ENCODE results near the gene NCK2. TPM values are rescaled to one million over a fixed set of nuclear protein-coding genes. Genes with fewer than 3 reads are reported as not detected.

Gene NCK2
- total RNA-seq, 1 donor from 2014 or later, result 82.9 TPM

GRCh38 chr2:105857076-105857740 is 112.5 kb downstream of the NCK2 start:
- H3K27me3 ChIP-seq (ENCODE audit: control insufficient read depth, insufficient read depth, low read length), result no peaks in the 10 kb centered on the region
- DNase-seq (ENCODE audit: low read depth), result no peak
- no peak overlapping the region for H3K4me3 ChIP-seq (ENCODE audit: low read depth, low read length)
- no peak for TF ChIP-seq CTCF (IDR thresholded peaks at IDR 0.05; ENCODE audit: insufficient read depth, low read length, poor library complexity, severe bottlenecking)
- H3K36me3 ChIP-seq (ENCODE audit: control insufficient read depth, insufficient read depth, low read length), result no peaks in the 10 kb centered on the region

- no peaks in the 10 kb centered on the region for H3K27me3 ChIP-seq (ENCODE audit: control insufficient read depth, insufficient read depth, low read length)
- TF ChIP-seq CTCF (IDR thresholded peaks at IDR 0.05; ENCODE audit: insufficient read depth, low read length, poor library complexity, severe bottlenecking), result no peak
- no peaks in the 10 kb centered on the region for H3K36me3 ChIP-seq (ENCODE audit: control insufficient read depth, insufficient read depth, low read length)
- H3K4me3 ChIP-seq (ENCODE audit: low read depth, low read length), result no peak overlapping the region
- DNase-seq (ENCODE audit: low read depth), result no peak
These were observed 114.4 kb downstream of the NCK2 start for GRCh38 chr2:105858868-105859693.

GRCh38 chr2:105859694-105859951 is 114.9 kb downstream of the NCK2 start:
- no peaks in the 10 kb centered on the region for H3K27me3 ChIP-seq (ENCODE audit: control insufficient read depth, insufficient read depth, low read length)
- no peak overlapping the region for H3K4me3 ChIP-seq (ENCODE audit: low read depth, low read length)
- no peaks in the 10 kb centered on the region for H3K36me3 ChIP-seq (ENCODE audit: control insufficient read depth, insufficient read depth, low read length)
- TF ChIP-seq CTCF (IDR thresholded peaks at IDR 0.05; ENCODE audit: insufficient read depth, low read length, poor library complexity, severe bottlenecking), result no peak
- no peak for DNase-seq (ENCODE audit: low read depth)

GRCh38 chr2:105860567-105860966 is 115.9 kb downstream of the NCK2 start:
- no peak overlapping the region for H3K4me3 ChIP-seq (ENCODE audit: low read depth, low read length)
- no peak for TF ChIP-seq CTCF (IDR thresholded peaks at IDR 0.05; ENCODE audit: insufficient read depth, low read length, poor library complexity, severe bottlenecking)
- H3K36me3 ChIP-seq (ENCODE audit: control insufficient read depth, insufficient read depth, low read length), result no peaks in the 10 kb centered on the region
- H3K27me3 ChIP-seq (ENCODE audit: control insufficient read depth, insufficient read depth, low read length), result no peaks in the 10 kb centered on the region
- no peak for DNase-seq (ENCODE audit: low read depth)

GRCh38 chr2:105861200-105861599 is 116.5 kb downstream of the NCK2 start:
- no peaks in the 10 kb centered on the region for H3K36me3 ChIP-seq (ENCODE audit: control insufficient read depth, insufficient read depth, low read length)
- no peak overlapping the region for H3K4me3 ChIP-seq (ENCODE audit: low read depth, low read length)
- no peak for DNase-seq (ENCODE audit: low read depth)
- no peaks in the 10 kb centered on the region for H3K27me3 ChIP-seq (ENCODE audit: control insufficient read depth, insufficient read depth, low read length)
- TF ChIP-seq CTCF (IDR thresholded peaks at IDR 0.05; ENCODE audit: insufficient read depth, low read length, poor library complexity, severe bottlenecking), result no peak
